WTC11 (cell line): Measurements from ENCODE around the gene SF3B2. TPM values are rescaled to one million over a fixed set of nuclear protein-coding genes. Genes with fewer than 3 reads are reported as not detected.

Source experiments
- ATAC-seq: fragments of 200-7000 bp; cut with Tn5 transposase; 2 replicates; pipeline ENCODE4 v1.10.0; 2021; ENCODE audit warnings: mild to moderate bottlenecking, moderate library complexity
- CTCF ChIA-PET: fragments of 300-600 bp; sonication (Branson Sonifier 250); formaldehyde crosslinking; loops from one replicate; lab custom pipeline; 2021; ENCODE audit warnings: antibody characterized with exemption; lab: Charles Lee
- POLR2A ChIA-PET: fragments of 350-600 bp; sonication (Branson Sonifier 250); formaldehyde crosslinking; loops from one replicate; lab custom pipeline; 2021; ENCODE audit warnings: antibody characterized with exemption; lab: Charles Lee
- DNase-seq: peaks from one replicate; pipeline ENCODE4 v3.0.0; 2021; ENCODE audit warnings: low spot score
- H3K27ac Mint-ChIP-seq: 2 replicates; pipeline ENCODE4 v1.8.0; 2021; ENCODE audit warnings: mixed read lengths
- H3K27me3 Mint-ChIP-seq: 2 replicates; pipeline ENCODE4 v1.8.0; 2021; ENCODE audit warnings: low read depth, mild to moderate bottlenecking, moderate library complexity, mixed read lengths
- H3K36me3 Mint-ChIP-seq: 2 replicates; pipeline ENCODE4 v1.8.0; 2021; ENCODE audit warnings: mixed read lengths
- H3K4me1 Mint-ChIP-seq: 2 replicates; pipeline ENCODE4 v1.8.0; 2022; ENCODE audit warnings: mixed read lengths
- H3K4me3 Mint-ChIP-seq: 2 replicates; pipeline ENCODE4 v1.8.0; 2021; ENCODE audit warnings: mild to moderate bottlenecking, moderate library complexity, mixed read lengths
- H3K9me3 Mint-ChIP-seq: 2 replicates; pipeline ENCODE4 v1.8.0; 2021; ENCODE audit warnings: mixed read lengths
- ARID4B ChIP-seq: sonication (generic); formaldehyde crosslinking; IDR thresholded peaks from 2 replicates; pipeline ENCODE4 v1.8.0; 2023; ENCODE audit warnings: missing genetic modification reagents, mild to moderate bottlenecking, borderline replicate concordance
- EMX1 ChIP-seq: fragments of 250-450 bp; sonication (Bioruptor Pico); IDR thresholded peaks from 2 replicates; pipeline ENCODE4 v1.8.0; 2021; ENCODE audit warnings: mild to moderate bottlenecking
- FOXP1 ChIP-seq: sonication (generic); formaldehyde crosslinking; IDR thresholded peaks from 2 replicates; pipeline ENCODE4 v1.8.0; 2022; ENCODE audit warnings: missing genetic modification reagents, mild to moderate bottlenecking, moderate library complexity, borderline replicate concordance
- MAX ChIP-seq: sonication (generic); formaldehyde crosslinking; IDR thresholded peaks from 2 replicates; pipeline ENCODE4 v1.8.0; 2022; ENCODE audit warnings: mild to moderate bottlenecking, missing genetic modification reagents
- NFATC4 ChIP-seq: fragments of 250-450 bp; sonication (Bioruptor Pico); IDR thresholded peaks from 2 replicates; pipeline ENCODE4 v1.9.0; 2021; ENCODE audit warnings: mild to moderate bottlenecking
- PRDM15 ChIP-seq: sonication (generic); formaldehyde crosslinking; IDR thresholded peaks from 2 replicates; pipeline ENCODE4 v1.8.0; 2022; ENCODE audit warnings: missing genetic modification reagents
- SP1 ChIP-seq: sonication (generic); formaldehyde crosslinking; conservative IDR thresholded peaks from 2 replicates; pipeline ENCODE4 v1.8.1; 2022; ENCODE audit warnings: missing genetic modification reagents
- ZNF263 ChIP-seq: sonication (generic); formaldehyde crosslinking; IDR thresholded peaks from 2 replicates; pipeline ENCODE4 v1.8.1; 2022; ENCODE audit warnings: low read depth, mild to moderate bottlenecking, moderate library complexity, missing genetic modification reagents
- ZNF512 ChIP-seq: sonication (generic); formaldehyde crosslinking; IDR thresholded peaks from 2 replicates; pipeline ENCODE4 v1.8.1; 2022; ENCODE audit warnings: missing genetic modification reagents, borderline replicate concordance
- total RNA-seq: library from RNA; stranded (reverse); gene quantifications from 3 replicates; pipeline ENCODE4 v1.2.3, GENCODE V29; 2021
- TF ChIP-seq, protein P1 (sequence below): sonication (generic); formaldehyde crosslinking; IDR thresholded peaks from 2 replicates; pipeline ENCODE4 v1.8.0; 2022; ENCODE audit warnings: mild to moderate bottlenecking, missing genetic modification reagents
- TF ChIP-seq, protein P2 (sequence below): fragments of 250-450 bp; sonication (Bioruptor Pico); IDR thresholded peaks from 2 replicates; pipeline ENCODE4 v1.9.0; 2021; ENCODE audit warnings: moderate library complexity, mild to moderate bottlenecking, inconsistent platforms, borderline replicate concordance
- TF ChIP-seq, protein P3 (sequence below): sonication (generic); formaldehyde crosslinking; IDR thresholded peaks from 2 replicates; pipeline ENCODE4 v1.8.1; 2023; ENCODE audit warnings: mild to moderate bottlenecking, missing genetic modification reagents, moderate library complexity

The SF3B2 gene
- total RNA-seq, 1 experiment from 2014 or later, result 295 TPM

GRCh38 chr11:66081505-66081904 lies 29.3 kb downstream of the SF3B2 start:
- H3K36me3 Mint-ChIP-seq, result no peaks in the 10 kb centered on the region
- no peak for DNase-seq
- no peak for ATAC-seq
- no peaks in the 10 kb centered on the region for H3K27me3 Mint-ChIP-seq
- H3K4me1 Mint-ChIP-seq, result no peaks in the 10 kb centered on the region
- no peak for TF ChIP-seq ZNF263 (CRISPR knock-in tag)
- TF ChIP-seq PRDM15 (CRISPR knock-in tag), result no peak
- TF ChIP-seq, protein P1, sequence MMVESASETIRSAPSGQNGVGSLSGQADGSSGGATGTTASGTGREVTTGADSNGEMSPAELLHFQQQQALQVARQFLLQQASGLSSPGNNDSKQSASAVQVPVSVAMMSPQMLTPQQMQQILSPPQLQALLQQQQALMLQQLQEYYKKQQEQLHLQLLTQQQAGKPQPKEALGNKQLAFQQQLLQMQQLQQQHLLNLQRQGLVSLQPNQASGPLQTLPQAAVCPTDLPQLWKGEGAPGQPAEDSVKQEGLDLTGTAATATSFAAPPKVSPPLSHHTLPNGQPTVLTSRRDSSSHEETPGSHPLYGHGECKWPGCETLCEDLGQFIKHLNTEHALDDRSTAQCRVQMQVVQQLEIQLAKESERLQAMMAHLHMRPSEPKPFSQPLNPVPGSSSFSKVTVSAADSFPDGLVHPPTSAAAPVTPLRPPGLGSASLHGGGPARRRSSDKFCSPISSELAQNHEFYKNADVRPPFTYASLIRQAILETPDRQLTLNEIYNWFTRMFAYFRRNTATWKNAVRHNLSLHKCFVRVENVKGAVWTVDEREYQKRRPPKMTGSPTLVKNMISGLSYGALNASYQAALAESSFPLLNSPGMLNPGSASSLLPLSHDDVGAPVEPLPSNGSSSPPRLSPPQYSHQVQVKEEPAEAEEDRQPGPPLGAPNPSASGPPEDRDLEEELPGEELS (CRISPR knock-in tag), result no peak
- no peak for TF ChIP-seq ARID4B (CRISPR knock-in tag)
- no peak overlapping the region for H3K4me3 Mint-ChIP-seq
- ChIA-PET POLR2A (no interaction called here), CTCF (interaction anchor here (1.0 to 1.5 kb wide), 2 partner anchors 61 to 141 kb away, joined by 5 read pairs; no protein-coding TSS in a partner anchor)
- H3K27ac Mint-ChIP-seq, result no peak overlapping the region
- no peaks in the 10 kb centered on the region for H3K9me3 Mint-ChIP-seq

- no peak overlapping the region for H3K4me3 Mint-ChIP-seq
- no peak overlapping the region for H3K27ac Mint-ChIP-seq
- no peaks in the 10 kb centered on the region for H3K9me3 Mint-ChIP-seq
- POLR2A ChIA-PET, result no interaction called here
- H3K4me1 Mint-ChIP-seq, result no peaks in the 10 kb centered on the region
- DNase-seq (no peak), ATAC-seq (no peak)
- TF ChIP-seq, protein P2, sequence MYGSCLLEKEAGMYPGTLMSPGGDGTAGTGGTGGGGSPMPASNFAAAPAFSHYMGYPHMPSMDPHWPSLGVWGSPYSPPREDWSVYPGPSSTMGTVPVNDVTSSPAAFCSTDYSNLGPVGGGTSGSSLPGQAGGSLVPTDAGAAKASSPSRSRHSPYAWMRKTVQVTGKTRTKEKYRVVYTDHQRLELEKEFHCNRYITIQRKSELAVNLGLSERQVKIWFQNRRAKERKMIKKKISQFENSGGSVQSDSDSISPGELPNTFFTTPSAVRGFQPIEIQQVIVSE (CRISPR knock-in tag), result no peak
- TF ChIP-seq MAX (CRISPR knock-in tag) (no peak), EMX1 (CRISPR knock-in tag) (no peak), SP1 (CRISPR knock-in tag) (no peak), ZNF512 (CRISPR knock-in tag) (no peak), FOXP1 (CRISPR knock-in tag) (no peak), NFATC4 (CRISPR knock-in tag) (no peak)
- TF ChIP-seq, protein P3, sequence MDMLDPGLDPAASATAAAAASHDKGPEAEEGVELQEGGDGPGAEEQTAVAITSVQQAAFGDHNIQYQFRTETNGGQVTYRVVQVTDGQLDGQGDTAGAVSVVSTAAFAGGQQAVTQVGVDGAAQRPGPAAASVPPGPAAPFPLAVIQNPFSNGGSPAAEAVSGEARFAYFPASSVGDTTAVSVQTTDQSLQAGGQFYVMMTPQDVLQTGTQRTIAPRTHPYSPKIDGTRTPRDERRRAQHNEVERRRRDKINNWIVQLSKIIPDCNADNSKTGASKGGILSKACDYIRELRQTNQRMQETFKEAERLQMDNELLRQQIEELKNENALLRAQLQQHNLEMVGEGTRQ (CRISPR knock-in tag), result no peak
- CTCF ChIA-PET, result interaction anchor here (1.1 kb wide), 1 partner anchor 139 kb away, joined by 4 read pairs; no protein-coding TSS in a partner anchor
- H3K27me3 Mint-ChIP-seq, result no peaks in the 10 kb centered on the region
- no peaks in the 10 kb centered on the region for H3K36me3 Mint-ChIP-seq
These were observed 31.0 kb downstream of the SF3B2 start for GRCh38 chr11:66082946-66083698.
